Muscle layer of colon (tissue), 2 donors: ENCODE measurements around the gene EHF.

Experiments
- H3K27ac ChIP-seq: one replicate; pipeline ENCODE4 v1.7.0; 2013; ENCODE audit warnings: low read depth, mild to moderate bottlenecking, low read length, moderate library complexity
- H3K27me3 ChIP-seq, 2 donors: one replicate each; pipeline ENCODE4 v1.7.0; 2013; ENCODE audit warnings: low read length in 2 of 2, mild to moderate bottlenecking in 2 of 2; ENCODE audit not compliant: insufficient read depth in 2 of 2, control insufficient read depth in 1 of 2
- H3K36me3 ChIP-seq: one replicate; pipeline ENCODE4 v1.7.0; 2013; ENCODE audit warnings: mild to moderate bottlenecking, low read length; ENCODE audit not compliant: insufficient read depth
- H3K4me1 ChIP-seq: one replicate; pipeline ENCODE4 v1.7.0; 2013; ENCODE audit warnings: mild to moderate bottlenecking, low read length; ENCODE audit not compliant: insufficient read depth
- H3K4me3 ChIP-seq, 2 donors: one replicate each; pipeline ENCODE4 v1.7.0; 2013; ENCODE audit warnings: low read length in 2 of 2, low read depth in 1 of 2, mild to moderate bottlenecking in 1 of 2, moderate library complexity in 1 of 2
- H3K9ac ChIP-seq: one replicate; pipeline ENCODE4 v1.7.0; 2013; ENCODE audit warnings: low read length
- H3K9me3 ChIP-seq: one replicate; pipeline ENCODE4 v1.7.0; 2013; ENCODE audit warnings: mild to moderate bottlenecking, low read length
- donor health status: abdominal sarcoma.
- donor health status: Adenocarcinoma of cecum.

The EHF gene

GRCh38 chr11:34640050-34640923, 19.4 kb downstream of the EHF start:
- Histone ChIP-seq H3K4me1 (no peaks in the 10 kb centered on the region), H3K27ac (no peak overlapping the region), H3K9ac (no peak overlapping the region), H3K27me3 (no peaks in the 10 kb centered on the region), H3K4me3 (no peak overlapping the region), H3K9me3 (no peaks in the 10 kb centered on the region), H3K36me3 (no peaks in the 10 kb centered on the region)

GRCh38 chr11:34640924-34641275, 20.0 kb downstream of the EHF start:
- no peak overlapping the region for H3K27ac ChIP-seq
- H3K9ac ChIP-seq = no peak overlapping the region
- no peaks in the 10 kb centered on the region for H3K27me3 ChIP-seq
- no peaks in the 10 kb centered on the region for H3K36me3 ChIP-seq
- no peaks in the 10 kb centered on the region for H3K4me1 ChIP-seq
- H3K4me3 ChIP-seq = no peak overlapping the region
- no peaks in the 10 kb centered on the region for H3K9me3 ChIP-seq

GRCh38 chr11:34641456-34641855, 20.6 kb downstream of the EHF start:
- no peak overlapping the region for H3K27ac ChIP-seq

GRCh38 chr11:34642001-34642554, 21.2 kb downstream of the EHF start:
- Histone ChIP-seq H3K36me3 (no peaks in the 10 kb centered on the region), H3K27ac (no peak overlapping the region), H3K27me3 (no peaks in the 10 kb centered on the region), H3K4me1 (no peaks in the 10 kb centered on the region), H3K4me3 (no peak overlapping the region), H3K9ac (no peak overlapping the region), H3K9me3 (no peaks in the 10 kb centered on the region)

More at GRCh38 chr11:34641456-34641855, 20.6 kb downstream of the EHF start:
- Histone ChIP-seq H3K36me3 (no peaks in the 10 kb centered on the region), H3K4me1 (no peaks in the 10 kb centered on the region), H3K27me3 (no peaks in the 10 kb centered on the region), H3K9ac (no peak overlapping the region), H3K9me3 (no peaks in the 10 kb centered on the region), H3K4me3 (no peak overlapping the region)

GRCh38 chr11:34642873-34643272, 22.0 kb downstream of the EHF start:
- Histone ChIP-seq H3K27ac (no peak overlapping the region), H3K4me3 (no peak overlapping the region), H3K9me3 (no peaks in the 10 kb centered on the region), H3K36me3 (no peaks in the 10 kb centered on the region), H3K27me3 (no peaks in the 10 kb centered on the region), H3K9ac (no peak overlapping the region), H3K4me1 (no peaks in the 10 kb centered on the region)

- Histone ChIP-seq H3K36me3 (no peaks in the 10 kb centered on the region), H3K9ac (no peak overlapping the region), H3K27ac (no peak overlapping the region), H3K4me1 (no peaks in the 10 kb centered on the region), H3K4me3 (no peak overlapping the region), H3K27me3 (no peaks in the 10 kb centered on the region), H3K9me3 (no peaks in the 10 kb centered on the region)
These were observed 22.4 kb downstream of the EHF start for GRCh38 chr11:34643311-34643710.

GRCh38 chr11:34643846-34644245, 23.0 kb downstream of the EHF start:
- no peak overlapping the region for H3K27ac ChIP-seq
- H3K4me1 ChIP-seq = no peaks in the 10 kb centered on the region
- H3K9me3 ChIP-seq = no peaks in the 10 kb centered on the region
- H3K36me3 ChIP-seq = no peaks in the 10 kb centered on the region
- H3K9ac ChIP-seq = no peak overlapping the region
- H3K27me3 ChIP-seq = no peaks in the 10 kb centered on the region
- H3K4me3 ChIP-seq = no peak overlapping the region

- no peak overlapping the region for H3K4me3 ChIP-seq
- H3K9ac ChIP-seq = no peak overlapping the region
- no peak overlapping the region for H3K27ac ChIP-seq
- H3K9me3 ChIP-seq = no peaks in the 10 kb centered on the region
- H3K4me1 ChIP-seq = no peaks in the 10 kb centered on the region
- no peaks in the 10 kb centered on the region for H3K27me3 ChIP-seq
- H3K36me3 ChIP-seq = no peaks in the 10 kb centered on the region
These were observed 23.9 kb downstream of the EHF start for GRCh38 chr11:34644669-34645406.

- Histone ChIP-seq H3K27ac (no peak overlapping the region), H3K27me3 (no peaks in the 10 kb centered on the region), H3K9ac (no peak overlapping the region), H3K4me1 (no peaks in the 10 kb centered on the region), H3K36me3 (no peaks in the 10 kb centered on the region), H3K4me3 (no peak overlapping the region), H3K9me3 (no peaks in the 10 kb centered on the region)
These were observed 25.5 kb downstream of the EHF start for GRCh38 chr11:34646431-34646830.

GRCh38 chr11:34647131-34647530, 26.2 kb downstream of the EHF start:
- H3K4me1 ChIP-seq = no peaks in the 10 kb centered on the region

GRCh38 chr11:34647532-34647931, 26.6 kb downstream of the EHF start:
- Histone ChIP-seq H3K4me1 (no peaks in the 10 kb centered on the region), H3K9ac (no peak overlapping the region), H3K4me3 (no peak overlapping the region), H3K27me3 (no peaks in the 10 kb centered on the region), H3K36me3 (no peaks in the 10 kb centered on the region), H3K27ac (no peak overlapping the region), H3K9me3 (no peaks in the 10 kb centered on the region)

More at GRCh38 chr11:34647131-34647530, 26.2 kb downstream of the EHF start:
- no peaks in the 10 kb centered on the region for H3K27me3 ChIP-seq
- no peak overlapping the region for H3K27ac ChIP-seq
- no peak overlapping the region for H3K9ac ChIP-seq
- no peaks in the 10 kb centered on the region for H3K9me3 ChIP-seq
- H3K4me3 ChIP-seq = no peak overlapping the region
- no peaks in the 10 kb centered on the region for H3K36me3 ChIP-seq
